ENCODE results near the gene MAMSTR.
"Not testable (repeated sequence)": the region's sequence is repeated elsewhere in the genome, so short reads cannot be mapped to it uniquely, and the experiment has no call there.

Gene MAMSTR

GRCh38 chr19:48695743-48696352, 23.7 kb downstream of the MAMSTR start, which contains the start of gene FUT2:
Gene FUT2, plus strand, starts transcription at chr19:48695971. Its CDS starts 6,986 bp downstream, at chr19:48702957.
- ChIA-PET CTCF (interaction anchor here (1.1 kb wide), 1 partner anchor 20 kb away, joined by 3 read pairs; no protein-coding TSS in a partner anchor), POLR2A (no interaction called here)
- no peak for DNase-seq (ENCODE audit: extremely low spot score)
- TF ChIP-seq HDGF (IDR thresholded peaks at IDR 0.05; ENCODE audit: borderline replicate concordance) (no peak), FOXA1 (IDR thresholded peaks at IDR 0.05) (no peak), PKNOX1 (IDR thresholded peaks at IDR 0.05) (no peak), LEF1 (IDR thresholded peaks at IDR 0.05; ENCODE audit: borderline replicate concordance) (no peak), SP1 (IDR thresholded peaks at IDR 0.05) (no peak), ELF4 (IDR thresholded peaks at IDR 0.05) (no peak), L3MBTL2 (conservative IDR thresholded peaks at IDR 0.05) (no peak), FOXM1 (IDR thresholded peaks at IDR 0.05; ENCODE audit: borderline replicate concordance) (no peak), ZNF384 (IDR thresholded peaks at IDR 0.05) (no peak), CTBP1 (IDR thresholded peaks at IDR 0.05; ENCODE audit: borderline replicate concordance) (no peak), NFRKB (IDR thresholded peaks at IDR 0.05) (no peak), FOXK2 (IDR thresholded peaks at IDR 0.05) (no peak), ARNT (IDR thresholded peaks at IDR 0.05) (no peak), SUZ12 (IDR thresholded peaks at IDR 0.05) (no peak)

GRCh38 chr19:48693629-48694028, 25.9 kb downstream of the MAMSTR start:
- DNase-seq (ENCODE audit: extremely low spot score); CTCF ChIA-PET: not testable (repeated sequence)
- POLR2A ChIA-PET, result interaction anchor here (1.0 kb wide), 1 partner anchor 19 kb away, joined by 3 read pairs; no protein-coding TSS in a partner anchor

- POLR2A ChIA-PET, result no interaction called here
- CTCF ChIA-PET, result no interaction called here
- no peak for DNase-seq (ENCODE audit: extremely low spot score)
- TF ChIP-seq LEF1 (IDR thresholded peaks at IDR 0.05; ENCODE audit: borderline replicate concordance) (no peak), CTBP1 (IDR thresholded peaks at IDR 0.05; ENCODE audit: borderline replicate concordance) (no peak), L3MBTL2 (conservative IDR thresholded peaks at IDR 0.05) (no peak), PKNOX1 (IDR thresholded peaks at IDR 0.05) (no peak), NFRKB (IDR thresholded peaks at IDR 0.05) (no peak), ZNF384 (IDR thresholded peaks at IDR 0.05) (no peak)
Measured at GRCh38 chr19:48689449-48689848, 30.1 kb downstream of the MAMSTR start.

- TF ChIP-seq ZNF384 (IDR thresholded peaks at IDR 0.05) (no peak), SP1 (IDR thresholded peaks at IDR 0.05) (no peak), FOXM1 (IDR thresholded peaks at IDR 0.05; ENCODE audit: borderline replicate concordance) (no peak), LEF1 (IDR thresholded peaks at IDR 0.05; ENCODE audit: borderline replicate concordance) (no peak), CTBP1 (IDR thresholded peaks at IDR 0.05; ENCODE audit: borderline replicate concordance) (no peak), FOXA1 (IDR thresholded peaks at IDR 0.05) (no peak), FOXK2 (IDR thresholded peaks at IDR 0.05) (no peak), PKNOX1 (IDR thresholded peaks at IDR 0.05) (no peak), BHLHE40 (IDR thresholded peaks at IDR 0.05; ENCODE audit: borderline replicate concordance) (no peak), SUZ12 (IDR thresholded peaks at IDR 0.05) (no peak), NFRKB (IDR thresholded peaks at IDR 0.05) (no peak)
- POLR2A ChIA-PET, result no interaction called here
- CTCF ChIA-PET, result no interaction called here
- DNase-seq (ENCODE audit: extremely low spot score), result no peak
Measured at GRCh38 chr19:48687776-48688175, 31.7 kb downstream of the MAMSTR start.

- CTCF ChIA-PET, result interaction anchor here (0.6 kb wide), 2 partner anchors 153 to 171 kb away, joined by 3 to 4 read pairs; no protein-coding TSS in a partner anchor
- DNase-seq (ENCODE audit: extremely low spot score); POLR2A ChIA-PET: not testable (repeated sequence)
Measured at GRCh38 chr19:48686637-48687036, 32.9 kb downstream of the MAMSTR start.

DNA sequence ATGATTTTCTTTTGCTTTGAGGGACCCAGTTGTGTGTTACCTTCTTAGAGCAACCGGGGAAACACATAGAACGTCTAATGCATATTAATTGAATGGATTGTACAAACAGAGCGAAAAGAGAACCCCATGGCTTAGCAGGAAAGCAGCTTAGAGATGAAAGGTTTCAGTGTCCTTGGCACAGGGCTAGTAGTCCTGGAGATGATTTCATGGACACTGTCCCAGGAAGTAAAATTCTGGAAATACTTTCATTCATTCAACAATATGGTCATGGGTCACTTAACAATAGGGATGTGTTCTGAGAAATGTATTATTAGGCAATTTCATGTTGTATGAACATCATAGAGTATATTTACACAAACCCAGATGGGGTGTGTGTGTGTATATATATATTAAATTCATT, 33.4 kb downstream of the MAMSTR start:
- POLR2A ChIA-PET, result no interaction called here
- CTCF ChIA-PET, result interaction anchor here (0.6 kb wide), 1 partner anchor 154 kb away, joined by 4 read pairs; no protein-coding TSS in a partner anchor
- no peak for DNase-seq (ENCODE audit: extremely low spot score)
- no peak for TF ChIP-seq ZNF384 (IDR thresholded peaks at IDR 0.05)
- no peak for TF ChIP-seq ARNT (IDR thresholded peaks at IDR 0.05)

DNA sequence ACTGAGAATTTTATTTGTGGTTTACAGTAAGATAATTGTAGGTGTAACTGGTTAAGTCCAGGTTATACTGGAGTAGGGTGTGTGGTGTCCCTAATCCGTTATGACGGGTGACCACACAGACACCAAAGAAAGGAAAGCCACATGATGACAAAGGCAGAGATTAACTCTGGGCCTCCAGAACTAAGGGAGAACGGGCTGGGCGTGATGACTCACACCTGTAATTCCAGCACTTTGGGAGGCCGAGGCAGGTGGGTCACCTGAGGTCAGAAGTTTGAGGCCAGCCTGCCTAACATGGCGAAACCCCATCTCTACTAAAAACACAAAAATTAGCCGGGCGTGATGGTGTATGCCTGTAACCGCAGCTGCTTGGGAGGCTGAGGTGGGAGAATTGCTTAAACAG, 33.9 kb downstream of the MAMSTR start:
- POLR2A ChIA-PET, result no interaction called here
- TF ChIP-seq NFRKB (IDR thresholded peaks at IDR 0.05) (no peak), BHLHE40 (IDR thresholded peaks at IDR 0.05; ENCODE audit: borderline replicate concordance) (no peak), LEF1 (IDR thresholded peaks at IDR 0.05; ENCODE audit: borderline replicate concordance) (no peak), HDGF (IDR thresholded peaks at IDR 0.05; ENCODE audit: borderline replicate concordance) (no peak), FOXA1 (IDR thresholded peaks at IDR 0.05) (no peak), CTBP1 (IDR thresholded peaks at IDR 0.05; ENCODE audit: borderline replicate concordance) (no peak), ELF4 (IDR thresholded peaks at IDR 0.05) (no peak), FOXM1 (IDR thresholded peaks at IDR 0.05; ENCODE audit: borderline replicate concordance) (no peak), L3MBTL2 (conservative IDR thresholded peaks at IDR 0.05) (no peak), SUZ12 (IDR thresholded peaks at IDR 0.05) (no peak)
- CTCF ChIA-PET, result no interaction called here
- no peak for DNase-seq (ENCODE audit: extremely low spot score)

All from HEK293T (cell line).